ENCODE data around the gene SGPP1.
"Not testable (repeated sequence)": the region's sequence is repeated elsewhere in the genome, so short reads cannot be mapped to it uniquely, and the experiment has no call there.

Gene SGPP1

GRCh38 chr14:63726499-63726898, 1.4 kb downstream of the SGPP1 start:
- DNase-seq (ENCODE audit: extremely low read depth in 1 of 2, low read depth in 1 of 2) = no peak

GRCh38 chr14:63725786-63726460, 1.9 kb downstream of the SGPP1 start:
- no peak for DNase-seq (ENCODE audit: extremely low read depth in 1 of 2, low read depth in 1 of 2)

DNA sequence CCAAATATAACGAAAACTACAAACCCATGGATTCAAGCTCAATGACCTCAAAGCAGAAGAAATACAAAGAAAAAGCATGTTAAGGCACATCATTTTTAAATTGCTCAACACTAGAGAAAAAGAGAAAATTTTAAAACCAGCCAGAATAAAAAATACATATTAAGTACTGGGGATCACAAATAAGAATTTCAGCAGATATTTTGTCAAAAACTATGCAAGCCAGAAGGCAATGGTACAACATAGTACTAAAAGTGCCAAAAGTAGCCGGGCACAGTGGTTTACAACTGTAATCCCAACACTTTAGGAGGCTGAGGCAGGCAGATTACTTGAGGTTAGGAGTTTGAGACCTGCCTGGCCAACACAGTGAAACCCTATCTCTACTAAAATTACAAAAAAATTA, 10.2 kb downstream of the SGPP1 start:
- DNase-seq (ENCODE audit: extremely low read depth in 1 of 2, low read depth in 1 of 2) = no peak

- DNase-seq (ENCODE audit: extremely low read depth in 1 of 2, low read depth in 1 of 2) = no peak
These were observed 12.5 kb downstream of the SGPP1 start for GRCh38 chr14:63715360-63715759.

DNA sequence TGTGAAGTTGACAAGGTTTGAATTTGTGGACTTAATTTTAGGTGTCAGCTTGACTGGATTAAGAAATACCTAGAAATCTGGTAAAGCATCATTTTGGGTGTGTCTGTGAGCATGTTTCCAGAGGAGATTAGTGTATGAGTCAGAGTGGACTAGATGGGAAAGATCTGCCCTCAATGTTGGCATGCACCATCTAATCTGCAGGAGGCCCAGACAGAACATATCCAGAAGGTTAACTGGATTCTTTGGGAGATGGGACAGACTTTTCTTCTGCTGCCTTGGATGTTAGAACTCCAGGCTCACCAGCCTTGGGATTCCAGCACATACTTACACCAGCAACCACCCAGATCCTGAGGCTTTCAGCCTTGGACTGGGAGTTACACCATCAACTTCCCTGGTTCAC, 14.1 kb downstream of the SGPP1 start:
- no peak for DNase-seq (ENCODE audit: extremely low read depth in 1 of 2, low read depth in 1 of 2)

GRCh38 chr14:63713058-63713457, 14.8 kb downstream of the SGPP1 start:
- no peak for DNase-seq (ENCODE audit: extremely low read depth in 1 of 2, low read depth in 1 of 2)

GRCh38 chr14:63712123-63712522, 15.7 kb downstream of the SGPP1 start:
- no peak for DNase-seq (ENCODE audit: extremely low read depth in 1 of 2, low read depth in 1 of 2)

DNA sequence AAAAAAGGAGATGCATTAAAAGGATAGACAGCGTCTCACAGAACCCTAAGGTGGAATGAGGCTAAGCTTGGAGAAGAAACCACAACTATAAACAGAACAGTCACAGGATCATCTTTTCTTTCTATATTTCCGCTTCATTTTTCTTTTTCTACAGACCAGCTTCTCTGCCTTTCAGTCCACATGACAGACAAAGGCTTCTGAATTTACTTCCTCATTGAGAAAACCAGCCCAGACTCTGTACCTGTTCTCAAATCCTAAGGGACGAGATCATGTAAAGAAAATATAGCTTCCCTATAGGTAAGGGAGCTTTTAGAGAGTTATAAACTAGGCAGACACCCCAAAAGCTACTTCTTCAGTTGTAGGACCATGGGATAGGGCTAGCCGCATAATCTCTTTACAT, 17.4 kb downstream of the SGPP1 start:
- DNase-seq (ENCODE audit: extremely low read depth in 1 of 2, low read depth in 1 of 2) = no peak

DNA sequence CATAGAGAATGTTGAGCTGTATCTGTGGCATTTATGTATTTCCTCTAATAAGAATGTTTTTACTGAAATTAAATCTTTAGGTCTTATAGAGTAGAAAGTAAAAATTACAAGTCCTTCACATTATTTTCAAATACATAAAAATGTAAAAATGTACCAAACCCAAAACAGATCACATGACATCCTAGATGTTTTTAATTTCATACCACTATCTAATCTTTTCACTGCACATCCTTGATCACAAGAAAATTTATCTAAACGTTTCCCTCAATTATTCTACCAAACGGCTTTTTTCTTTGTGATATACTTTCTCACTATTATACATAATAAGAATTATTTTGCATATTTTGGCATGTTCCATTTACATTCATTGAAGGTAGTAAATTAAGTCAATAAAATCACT, 18.3 kb downstream of the SGPP1 start:
- DNase-seq (ENCODE audit: extremely low read depth in 1 of 2, low read depth in 1 of 2) = no peak

DNA sequence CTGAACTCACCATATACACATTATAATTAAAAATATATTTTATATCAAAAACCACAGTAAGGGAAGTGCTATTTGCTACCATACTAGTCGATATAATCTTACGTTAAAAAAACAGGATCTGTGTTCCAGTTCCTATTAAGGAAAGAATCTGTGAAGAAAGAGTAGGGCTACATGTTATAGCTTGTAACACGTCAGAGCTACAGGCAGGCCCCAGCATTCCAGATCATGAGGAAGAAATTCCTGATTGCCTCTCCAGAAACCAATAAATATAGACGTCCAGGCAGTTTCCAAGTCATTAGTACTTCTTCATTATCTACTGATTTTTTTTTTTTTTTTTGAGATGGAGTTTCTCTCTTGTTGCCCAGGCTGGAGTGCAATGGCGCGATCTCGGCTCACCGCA, 20.6 kb downstream of the SGPP1 start:
- no peak for DNase-seq (ENCODE audit: extremely low read depth in 1 of 2, low read depth in 1 of 2)

DNA sequence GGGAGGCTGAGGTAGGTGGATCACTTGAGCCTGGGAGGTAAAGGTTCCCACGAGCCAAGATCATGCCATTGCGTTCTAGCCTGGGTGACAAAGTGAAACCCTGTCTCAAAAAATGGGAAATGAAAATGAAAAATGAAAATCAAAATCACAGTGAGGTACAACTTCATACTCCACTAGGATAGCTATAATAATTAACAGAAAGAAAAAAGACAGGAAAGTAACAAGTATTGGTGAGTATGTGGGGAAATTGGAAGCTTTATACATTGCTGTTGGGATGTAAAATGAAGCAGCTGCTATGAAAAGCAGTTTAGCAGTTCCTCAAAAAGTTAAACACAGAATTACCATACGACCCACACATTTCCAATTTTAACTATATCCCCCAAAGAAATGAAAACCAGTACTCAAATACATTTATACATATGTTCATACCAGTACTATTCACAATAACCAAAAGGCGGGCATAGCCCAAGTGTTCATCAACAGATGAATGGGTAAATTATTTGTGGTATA, 22.2 kb downstream of the SGPP1 start:
- no peak for DNase-seq (ENCODE audit: extremely low read depth in 1 of 2, low read depth in 1 of 2)

GRCh38 chr14:63702530-63702929, 25.3 kb downstream of the SGPP1 start:
- not testable (repeated sequence) for DNase-seq (ENCODE audit: extremely low read depth in 1 of 2, low read depth in 1 of 2)

DNA sequence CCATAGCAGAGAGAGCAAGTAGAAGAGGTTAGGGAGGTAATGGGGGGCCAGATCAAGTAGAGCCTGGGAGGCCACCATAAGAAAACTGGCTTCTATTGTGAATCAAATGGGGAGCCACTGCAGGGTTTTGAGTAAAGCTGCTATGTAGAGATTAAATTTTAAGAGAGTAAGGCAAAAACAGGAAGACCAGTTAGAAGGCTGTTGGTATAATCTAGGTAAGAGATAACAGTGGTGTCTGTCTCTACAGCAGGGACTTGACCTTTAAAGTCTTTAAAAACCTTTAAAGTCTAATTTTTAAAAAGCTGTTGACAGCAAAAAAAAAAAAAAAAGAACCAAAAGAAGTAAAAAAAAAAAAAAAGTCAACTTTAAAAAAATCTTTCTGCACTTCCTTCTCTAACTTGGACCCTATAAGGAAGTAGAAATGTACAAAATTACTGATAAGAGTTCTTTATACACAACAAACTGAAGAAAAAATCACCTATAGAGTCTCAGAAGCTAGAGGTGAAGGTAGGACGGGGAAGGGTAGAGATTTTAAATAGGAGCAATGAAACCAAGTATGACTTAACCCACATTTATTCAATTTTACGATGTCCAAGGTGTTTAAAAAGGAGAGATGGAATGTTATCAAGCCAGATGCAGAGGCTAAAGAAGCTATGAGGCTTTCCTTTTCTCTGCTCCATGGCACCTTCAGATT, 26.1 kb downstream of the SGPP1 start:
- DNase-seq (ENCODE audit: extremely low read depth in 1 of 2, low read depth in 1 of 2) = no peak

DNA sequence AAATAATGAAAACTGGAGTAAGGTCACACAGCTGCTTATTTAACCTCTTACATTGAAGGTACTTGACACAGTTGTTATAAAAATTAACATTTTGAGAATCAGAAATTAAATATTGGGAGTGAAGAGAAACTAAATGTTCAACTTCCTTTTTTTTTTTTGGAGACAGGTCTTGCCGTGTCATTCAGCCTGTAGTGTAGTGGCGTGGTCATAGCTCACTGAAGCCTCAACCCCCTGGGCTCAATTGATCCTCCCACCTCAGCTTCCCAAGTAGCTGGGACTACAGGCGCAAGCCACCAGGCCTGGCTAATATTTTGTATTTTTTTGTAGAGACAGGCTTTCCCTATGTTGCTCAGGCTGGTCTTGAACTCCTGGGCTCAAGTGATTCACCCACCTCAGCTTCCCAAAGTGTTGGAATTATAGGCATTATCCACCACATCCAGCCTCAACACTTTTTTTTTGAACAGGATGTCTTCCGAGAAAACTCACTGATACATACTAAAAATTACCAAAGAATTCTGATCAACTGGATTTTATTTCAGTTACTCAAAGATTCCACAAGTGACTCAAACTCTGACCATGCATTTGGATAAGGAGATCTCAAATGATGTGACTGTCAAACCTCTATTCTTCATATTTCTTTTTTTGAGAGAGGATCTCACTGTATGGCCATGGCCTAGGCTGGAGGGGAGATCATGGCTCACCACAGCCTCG, 35.4 kb downstream of the SGPP1 start:
- DNase-seq (ENCODE audit: extremely low read depth in 1 of 2, low read depth in 1 of 2) = no peak

DNA sequence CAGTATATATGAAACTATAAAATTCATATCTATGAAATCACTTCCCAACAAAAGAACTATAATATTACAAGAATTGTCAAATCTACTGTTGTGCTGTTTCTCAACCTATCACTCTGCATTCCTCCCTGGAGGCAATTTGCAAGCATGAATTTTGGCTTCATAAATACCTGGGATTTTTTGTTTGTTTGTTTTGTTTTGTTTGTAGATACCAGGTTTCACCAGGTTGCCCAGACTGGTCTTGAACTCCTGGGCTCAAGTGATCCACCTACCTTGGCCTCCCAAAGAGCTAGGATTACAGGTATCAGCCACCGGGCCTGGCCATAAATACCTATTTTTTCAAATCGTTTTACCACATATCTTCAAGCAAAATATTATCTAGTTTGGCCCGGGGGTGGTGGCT, 38.7 kb downstream of the SGPP1 start:
- no peak for DNase-seq (ENCODE audit: extremely low read depth in 1 of 2, low read depth in 1 of 2)

- no peak for DNase-seq (ENCODE audit: extremely low read depth in 1 of 2, low read depth in 1 of 2)
These were observed 40.9 kb downstream of the SGPP1 start for GRCh38 chr14:63686926-63687325.

GRCh38 chr14:63685401-63685800, 42.5 kb downstream of the SGPP1 start:
- no peak for DNase-seq (ENCODE audit: extremely low read depth in 1 of 2, low read depth in 1 of 2)

- no peak for DNase-seq (ENCODE audit: extremely low read depth in 1 of 2, low read depth in 1 of 2)
These were observed 44.9 kb downstream of the SGPP1 start for GRCh38 chr14:63682727-63683593.

DNA sequence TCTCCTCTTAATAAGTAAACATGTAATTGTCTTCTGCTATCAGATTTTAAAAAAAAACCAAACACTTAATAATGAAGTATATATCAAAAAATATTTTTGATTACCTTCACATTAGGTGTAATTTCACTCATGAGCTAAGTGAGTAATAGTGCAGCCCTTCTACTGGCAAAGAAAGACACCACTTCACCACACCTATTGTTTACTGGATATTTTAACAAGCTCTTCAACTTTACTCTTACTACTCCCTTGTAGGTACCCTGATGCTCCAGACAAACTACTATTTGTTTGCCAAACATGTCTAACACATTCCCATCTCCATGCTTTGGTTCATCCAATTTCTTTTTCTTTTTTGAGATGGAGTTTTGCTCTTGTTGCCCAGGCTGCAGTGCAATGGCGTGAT, 49.3 kb downstream of the SGPP1 start:
- DNase-seq (ENCODE audit: extremely low read depth in 1 of 2, low read depth in 1 of 2) = no peak

- no peak for DNase-seq (ENCODE audit: extremely low read depth in 1 of 2, low read depth in 1 of 2)
These were observed 49.9 kb downstream of the SGPP1 start for GRCh38 chr14:63677891-63678379.

GRCh38 chr14:63676615-63677014, 51.2 kb downstream of the SGPP1 start:
- DNase-seq (ENCODE audit: extremely low read depth in 1 of 2, low read depth in 1 of 2) = no peak
